ENCODE results near the gene RNF224.

RNF224 gene

DNA sequence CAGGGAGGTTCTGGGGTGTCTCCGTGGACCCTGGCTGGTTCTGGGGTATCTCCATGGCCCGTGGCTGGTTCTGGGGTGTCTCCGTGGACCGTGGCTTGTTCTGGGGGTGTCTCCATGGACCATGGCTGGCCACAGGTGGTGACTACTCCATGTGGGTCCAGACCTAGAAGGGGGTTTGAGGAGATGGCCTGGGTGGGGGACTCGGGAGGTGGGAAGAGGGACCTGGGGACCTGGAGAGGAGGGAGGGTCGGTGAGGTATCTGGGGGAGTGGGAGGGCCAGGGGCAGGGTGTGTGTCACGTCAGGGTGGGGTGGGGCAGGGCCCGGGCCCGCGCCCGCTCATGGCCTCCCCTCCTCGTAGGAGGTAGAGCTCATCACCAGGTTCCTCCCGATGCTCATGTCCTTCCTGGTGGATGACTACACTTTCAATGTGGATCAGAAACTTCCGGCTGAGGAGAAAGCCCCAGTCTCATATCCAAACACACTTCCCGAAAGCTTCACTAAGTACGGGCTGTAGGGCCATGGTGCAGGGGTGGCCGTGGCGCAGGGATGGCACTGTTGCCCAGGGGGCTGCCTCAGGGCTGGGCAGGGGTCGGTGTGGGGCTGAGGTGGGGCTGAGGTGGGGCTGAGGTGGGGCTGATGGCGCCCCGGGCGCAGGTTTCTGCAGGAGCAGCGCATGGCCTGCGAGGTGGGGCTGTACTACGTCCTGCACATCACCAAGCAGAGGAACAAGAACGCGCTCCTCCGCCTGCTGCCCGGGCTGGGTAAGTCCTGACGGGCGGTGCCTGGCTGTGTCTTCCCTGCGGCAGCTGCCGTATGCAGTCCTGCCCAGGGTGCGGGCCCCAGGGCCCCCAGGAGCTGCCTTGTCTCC lies 39.5 kb downstream of the RNF224 start:
- no peak for TF ChIP-seq JUND (IDR thresholded peaks at IDR 0.05; ENCODE audit: low read depth)
- DNase-seq (ENCODE audit: low read depth in 1 of 2, low spot score in 1 of 2): no peak
- in situ Hi-C loops (cut with HindIII; ENCODE audit: low pct_unique_long_range_greater_than_20kb, low sequenced_read_pairs): no loop called here

DNA sequence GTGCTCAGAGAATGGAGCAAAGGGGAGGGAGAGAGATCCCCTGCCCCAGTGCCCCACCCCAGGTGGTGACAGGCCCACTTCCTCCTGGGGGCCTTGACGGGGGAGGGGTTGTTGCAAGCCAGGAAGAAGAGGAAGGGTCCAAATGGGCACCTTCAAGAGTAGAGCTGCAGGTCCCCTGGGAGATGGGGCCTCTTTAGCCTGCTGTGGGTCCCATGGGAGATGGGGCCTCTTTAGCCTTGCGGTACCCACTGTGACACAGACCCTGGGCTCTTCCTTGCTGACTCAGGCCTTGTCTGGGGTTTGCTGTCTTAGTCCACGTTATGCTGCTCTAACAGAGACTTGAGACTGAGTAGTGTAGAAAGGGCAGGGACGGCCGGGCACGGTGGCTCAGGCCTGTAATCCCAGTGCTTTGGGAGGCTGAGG lies 40.6 kb downstream of the RNF224 start:
- no peak for DNase-seq (ENCODE audit: low read depth in 1 of 2, low spot score in 1 of 2)
- in situ Hi-C loops (cut with HindIII; ENCODE audit: low pct_unique_long_range_greater_than_20kb, low sequenced_read_pairs): no loop called here
- no peak for TF ChIP-seq JUND (IDR thresholded peaks at IDR 0.05; ENCODE audit: low read depth)

DNA sequence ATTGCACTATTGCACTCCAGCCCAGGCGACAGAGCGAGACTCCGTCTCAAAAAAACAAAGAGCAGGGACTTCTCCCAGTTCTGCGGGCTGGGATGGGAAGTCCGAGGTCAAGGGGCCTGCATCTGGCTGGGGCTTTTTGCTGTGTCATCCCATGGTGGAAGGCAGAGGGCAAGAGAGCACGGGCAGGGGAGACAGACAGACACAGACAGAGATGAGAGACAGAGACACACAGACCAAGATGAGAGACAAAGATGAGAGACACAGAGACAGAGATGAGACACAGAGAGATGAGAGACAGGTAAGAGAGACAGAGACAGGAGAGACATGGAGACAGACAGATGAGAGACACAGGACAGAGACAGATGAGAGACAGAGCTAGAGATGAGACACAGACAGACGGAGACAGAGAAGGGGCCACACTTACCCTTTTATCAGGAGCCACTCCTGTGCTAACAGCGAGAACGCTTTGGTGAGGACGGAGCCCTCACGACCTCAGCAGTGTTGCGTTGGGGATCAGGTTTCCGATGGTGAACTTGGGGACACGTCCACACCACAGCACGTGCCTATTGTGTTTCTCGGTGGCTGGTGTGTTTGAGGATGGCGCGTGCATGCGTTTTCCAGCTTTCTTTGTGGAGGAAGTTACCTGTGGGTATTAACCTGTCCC lies 41.4 kb downstream of the RNF224 start:
- no peak for TF ChIP-seq JUND (IDR thresholded peaks at IDR 0.05; ENCODE audit: low read depth)
- in situ Hi-C loops (cut with HindIII; ENCODE audit: low pct_unique_long_range_greater_than_20kb, low sequenced_read_pairs): no loop called here
- no peak for DNase-seq (ENCODE audit: low read depth in 1 of 2, low spot score in 1 of 2)

DNA sequence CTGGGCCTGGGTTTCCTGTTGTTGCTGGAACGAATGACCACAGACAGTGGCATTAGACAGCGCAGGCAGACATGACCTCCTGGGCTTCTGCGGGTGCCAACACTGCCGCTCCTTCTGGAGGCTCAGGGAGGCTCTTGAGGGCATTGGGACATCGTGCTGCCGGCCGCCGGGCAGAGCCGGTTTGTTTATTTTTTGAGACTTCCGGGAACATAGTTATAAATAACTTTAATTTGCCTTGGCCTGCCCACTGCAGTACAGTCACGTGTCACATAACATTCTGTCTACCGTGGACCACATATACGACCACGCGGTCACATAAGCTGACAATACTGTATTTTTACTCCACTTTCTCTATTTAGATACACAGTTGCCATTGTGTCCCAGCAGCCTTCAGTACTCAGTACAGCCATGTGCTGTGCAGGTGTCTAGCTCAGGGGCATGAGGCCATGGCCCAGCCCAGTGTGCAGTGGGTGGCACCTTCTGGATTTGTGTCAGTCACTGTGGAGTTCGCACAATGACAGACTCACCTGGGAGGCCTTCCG lies 42.0 kb downstream of the RNF224 start:
- TF ChIP-seq JUND (IDR thresholded peaks at IDR 0.05; ENCODE audit: low read depth): no peak
- in situ Hi-C loops (cut with HindIII; ENCODE audit: low pct_unique_long_range_greater_than_20kb, low sequenced_read_pairs): no loop called here
- peak; percentile 88 to 93 for DNase-seq (ENCODE audit: low read depth in 1 of 2, low spot score in 1 of 2)

DNA sequence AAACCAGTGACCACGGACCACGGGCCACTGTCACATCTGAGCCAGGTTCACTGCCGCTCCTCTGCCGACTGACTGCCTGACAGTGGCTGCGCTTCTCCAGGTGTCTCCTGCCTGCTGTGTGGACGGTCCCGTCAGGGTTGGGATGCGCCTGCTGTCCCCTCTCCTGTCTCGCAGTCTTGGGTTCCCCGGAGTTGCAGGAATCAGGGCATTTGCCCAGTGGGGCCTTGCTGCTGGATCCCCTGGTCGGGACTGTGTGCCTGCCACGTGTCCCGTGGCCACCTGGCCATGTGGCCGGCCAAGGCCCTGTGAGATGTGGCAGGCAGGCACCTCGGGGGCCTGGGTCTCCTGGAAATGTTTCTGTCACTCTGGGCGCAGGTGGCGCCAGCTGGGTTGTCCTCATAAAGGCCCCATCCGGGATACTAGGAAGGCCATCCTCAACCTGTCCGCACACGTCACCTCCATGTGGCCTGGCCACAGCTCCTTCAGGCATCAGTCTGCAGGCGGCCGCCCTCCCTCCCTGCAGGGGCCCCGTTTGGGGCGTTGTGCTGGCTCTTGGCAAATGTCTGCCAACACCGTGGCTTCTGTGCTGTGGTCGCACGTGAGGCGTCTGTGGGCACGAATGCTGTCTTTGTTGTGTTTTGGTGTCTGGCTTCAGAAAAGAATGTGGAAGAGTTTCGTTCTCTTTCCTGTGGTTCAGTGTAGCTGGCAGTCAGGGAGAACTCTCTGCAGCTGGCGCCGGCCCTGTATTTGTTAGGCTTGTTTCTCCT lies 43.8 kb downstream of the RNF224 start:
- no peak for DNase-seq (ENCODE audit: low read depth in 1 of 2, low spot score in 1 of 2)
- no peak for TF ChIP-seq JUND (IDR thresholded peaks at IDR 0.05; ENCODE audit: low read depth)
- in situ Hi-C loops (cut with HindIII; ENCODE audit: low pct_unique_long_range_greater_than_20kb, low sequenced_read_pairs): no loop called here

DNA sequence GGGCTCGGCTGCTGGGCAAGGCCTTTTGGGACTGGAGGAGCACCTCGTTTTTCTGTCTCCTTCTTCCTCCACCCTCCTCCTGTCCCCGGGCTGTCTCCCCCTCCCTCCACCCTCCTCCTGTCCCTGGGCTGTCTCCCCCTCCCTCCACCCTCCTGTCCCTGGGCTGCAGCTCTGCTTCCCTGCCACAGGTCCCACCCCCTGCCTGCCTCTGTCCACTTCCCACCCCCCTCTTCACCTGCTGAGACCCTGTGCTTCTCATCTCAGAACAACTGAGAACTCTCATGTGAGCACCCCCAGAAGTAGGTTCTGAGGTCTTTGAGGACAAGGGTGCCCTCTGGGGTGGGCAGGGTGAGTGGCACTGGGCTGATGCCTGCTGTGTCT lies 44.4 kb downstream of the RNF224 start:
- no peak for DNase-seq (ENCODE audit: low read depth in 1 of 2, low spot score in 1 of 2)
- in situ Hi-C loops (cut with HindIII; ENCODE audit: low pct_unique_long_range_greater_than_20kb, low sequenced_read_pairs): no loop called here
- no peak for TF ChIP-seq JUND (IDR thresholded peaks at IDR 0.05; ENCODE audit: low read depth)

DNA sequence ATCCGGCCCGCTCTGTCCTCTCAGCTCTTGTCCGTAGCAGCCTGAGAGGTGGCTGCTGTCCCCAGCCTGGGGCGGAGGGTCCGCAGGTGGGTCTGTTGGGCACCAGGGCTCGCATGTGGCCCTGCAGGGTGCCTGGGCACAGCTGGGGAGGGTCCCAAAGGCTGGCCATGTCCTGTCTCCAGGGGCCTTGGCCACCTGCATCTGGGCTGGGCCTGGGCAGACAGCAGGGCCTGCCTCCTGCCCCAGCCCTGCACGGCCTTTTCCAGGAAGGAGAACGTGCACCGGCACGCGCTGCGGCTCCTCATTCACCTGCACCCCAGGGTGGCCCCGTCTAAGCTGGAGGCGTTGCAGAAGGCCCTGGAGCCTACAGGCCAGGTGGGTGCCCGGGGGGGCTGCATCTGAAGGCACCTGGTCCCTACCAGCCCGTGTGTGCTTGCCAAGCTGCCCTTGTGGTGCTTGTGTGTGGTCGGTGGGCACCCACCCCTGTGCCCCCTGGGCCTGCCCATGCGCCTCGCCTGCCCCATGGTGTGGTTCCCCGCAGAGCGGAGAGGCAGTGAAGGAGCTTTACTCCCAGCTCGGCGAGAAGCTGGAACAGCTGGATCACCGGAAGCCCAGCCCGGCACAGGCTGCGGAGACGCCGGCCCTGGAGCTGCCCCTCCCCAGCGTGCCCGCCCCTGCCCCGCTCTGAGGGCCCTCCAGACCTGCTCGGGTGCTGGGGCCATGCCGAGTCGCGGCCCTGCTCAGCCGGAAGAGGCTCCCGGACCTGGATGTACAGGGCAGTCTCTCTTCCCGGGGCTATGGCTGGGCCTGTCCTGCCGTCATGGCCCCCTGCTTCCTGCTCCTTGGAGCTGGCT lies 45.2 kb downstream of the RNF224 start:
- in situ Hi-C loops (cut with HindIII; ENCODE audit: low pct_unique_long_range_greater_than_20kb, low sequenced_read_pairs): no loop called here
- DNase-seq (ENCODE audit: low read depth in 1 of 2, low spot score in 1 of 2): no peak
- TF ChIP-seq JUND (IDR thresholded peaks at IDR 0.05; ENCODE audit: low read depth): no peak

DNA sequence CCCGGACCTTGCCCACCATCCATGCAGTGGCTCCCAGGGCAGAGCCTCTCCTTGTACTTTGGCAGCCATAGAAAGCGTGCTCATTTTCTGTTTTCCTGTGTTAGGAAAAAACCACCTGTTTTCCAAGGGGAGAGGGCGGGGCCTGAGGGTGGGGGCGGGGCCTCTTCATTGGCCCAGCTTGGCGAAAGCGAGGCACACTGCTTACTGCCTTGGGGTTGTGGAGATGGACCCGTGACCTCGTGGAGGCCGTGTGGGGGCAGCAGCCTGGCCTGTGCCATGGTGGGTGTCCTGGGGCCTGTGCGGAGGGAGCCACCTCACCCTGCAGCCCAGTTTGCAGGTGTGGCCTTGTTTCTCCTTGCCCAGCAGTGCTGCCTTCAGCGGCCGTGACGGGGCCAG lies 45.8 kb downstream of the RNF224 start:
- TF ChIP-seq JUND (IDR thresholded peaks at IDR 0.05; ENCODE audit: low read depth): no peak
- DNase-seq (ENCODE audit: low read depth in 1 of 2, low spot score in 1 of 2): peak; percentile 48 to 67
- in situ Hi-C loops (cut with HindIII; ENCODE audit: low pct_unique_long_range_greater_than_20kb, low sequenced_read_pairs): no loop called here

DNA sequence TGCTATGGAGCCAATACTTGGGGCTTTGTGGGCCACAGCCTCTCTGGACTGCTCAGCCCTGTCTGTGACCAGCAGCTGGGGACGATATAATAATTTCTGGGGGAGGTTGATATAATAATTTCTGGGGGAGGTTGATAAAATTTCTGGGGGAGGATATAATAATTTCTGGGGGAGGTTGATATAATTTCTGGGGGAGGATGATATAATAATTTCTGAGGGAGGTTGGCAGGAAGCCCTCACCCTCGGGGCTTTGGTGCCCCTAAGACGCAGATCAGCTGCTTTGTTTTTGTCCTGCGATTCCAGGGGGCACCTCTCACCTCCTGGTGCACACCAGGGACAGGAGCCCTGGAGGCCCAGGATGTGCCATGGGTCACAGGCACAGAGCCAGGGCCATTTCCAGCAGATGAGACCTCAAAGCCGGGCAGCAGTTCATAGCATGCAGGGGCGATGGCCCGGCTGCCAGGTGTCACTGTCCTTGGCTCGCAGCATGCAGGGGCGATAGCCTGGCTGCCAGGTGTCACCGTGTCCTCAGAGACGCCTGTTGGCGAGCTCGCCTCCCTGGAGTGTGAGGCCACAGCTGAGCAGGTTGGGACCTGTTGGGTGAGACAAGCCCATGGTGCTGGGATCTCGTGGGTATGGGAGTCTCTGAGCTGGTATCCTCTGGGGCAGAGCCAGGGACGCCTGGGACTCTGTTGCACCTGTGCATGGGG lies 46.5 kb downstream of the RNF224 start:
- peak in 1 of 2 experiments; percentile 83 for DNase-seq (ENCODE audit: low read depth in 1 of 2, low spot score in 1 of 2)
- no peak for TF ChIP-seq JUND (IDR thresholded peaks at IDR 0.05; ENCODE audit: low read depth)
- in situ Hi-C loops (cut with HindIII; ENCODE audit: low pct_unique_long_range_greater_than_20kb, low sequenced_read_pairs): no loop called here

DNA sequence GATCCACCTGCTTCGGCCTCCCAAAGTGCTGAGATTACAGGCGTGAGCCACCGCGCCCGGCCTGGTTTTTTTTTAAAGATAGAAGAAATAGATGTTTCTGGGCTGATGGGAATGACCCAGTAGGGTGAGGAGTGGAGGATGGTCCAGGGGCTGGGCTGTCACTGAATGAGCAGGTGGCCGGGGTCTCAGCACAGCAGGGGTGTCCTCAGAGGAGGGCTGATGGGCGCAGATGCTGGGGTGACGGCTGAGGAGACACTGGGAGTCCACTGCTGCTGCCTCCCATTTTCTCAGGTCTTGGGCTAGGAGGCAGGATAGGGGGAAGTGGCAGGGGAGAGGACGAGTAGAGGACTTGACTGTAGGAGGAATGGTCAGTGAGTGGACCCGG lies 47.9 kb downstream of the RNF224 start:
- DNase-seq (ENCODE audit: low read depth in 1 of 2, low spot score in 1 of 2): no peak
- no peak for TF ChIP-seq JUND (IDR thresholded peaks at IDR 0.05; ENCODE audit: low read depth)
- in situ Hi-C loops (cut with HindIII; ENCODE audit: low pct_unique_long_range_greater_than_20kb, low sequenced_read_pairs): no loop called here
